LoVo (cell line): Measurements from ENCODE around the gene PYDC1.
"Not testable (repeated sequence)": the region's sequence is repeated elsewhere in the genome, so short reads cannot be mapped to it uniquely, and the experiment has no call there.

Experiments used
- DNase-seq: peaks from one replicate; pipeline ENCODE4 v3.0.0-alpha.2; 2016; ENCODE audit warnings: low spot score

Gene PYDC1

GRCh38 chr16:31221357-31222160, 4.6 kb upstream of the PYDC1 start:
- no peak for DNase-seq

DNA sequence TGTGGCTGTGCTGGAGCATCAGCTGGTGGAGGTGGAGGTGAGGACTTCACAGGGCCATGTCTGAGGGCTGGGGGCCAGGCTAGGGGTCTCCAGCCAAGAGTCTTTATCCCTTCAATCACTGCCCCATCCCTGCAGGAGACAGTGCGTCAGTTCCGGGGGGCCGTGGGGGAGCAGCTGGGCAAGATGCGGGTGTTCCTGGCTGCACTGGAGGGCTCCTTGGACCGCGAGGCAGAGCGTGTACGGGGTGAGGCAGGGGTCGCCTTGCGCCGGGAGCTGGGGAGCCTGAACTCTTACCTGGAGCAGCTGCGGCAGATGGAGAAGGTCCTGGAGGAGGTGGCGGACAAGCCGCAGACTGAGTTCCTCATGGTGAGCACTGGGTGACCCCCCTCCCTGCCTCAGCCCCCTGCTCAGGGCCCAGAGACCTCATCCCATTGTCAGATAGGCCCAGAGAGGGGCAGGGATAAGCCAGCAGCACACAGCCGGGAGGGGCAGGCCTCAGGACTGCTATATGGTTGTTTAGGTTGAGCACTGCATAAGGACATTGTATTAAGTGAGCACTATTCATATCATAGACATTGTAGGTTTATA, 2.3 kb upstream of the PYDC1 start:
- no peak for DNase-seq

GRCh38 chr16:31217136-31217530, 198 bp upstream of the PYDC1 start:
- no peak for DNase-seq

DNA sequence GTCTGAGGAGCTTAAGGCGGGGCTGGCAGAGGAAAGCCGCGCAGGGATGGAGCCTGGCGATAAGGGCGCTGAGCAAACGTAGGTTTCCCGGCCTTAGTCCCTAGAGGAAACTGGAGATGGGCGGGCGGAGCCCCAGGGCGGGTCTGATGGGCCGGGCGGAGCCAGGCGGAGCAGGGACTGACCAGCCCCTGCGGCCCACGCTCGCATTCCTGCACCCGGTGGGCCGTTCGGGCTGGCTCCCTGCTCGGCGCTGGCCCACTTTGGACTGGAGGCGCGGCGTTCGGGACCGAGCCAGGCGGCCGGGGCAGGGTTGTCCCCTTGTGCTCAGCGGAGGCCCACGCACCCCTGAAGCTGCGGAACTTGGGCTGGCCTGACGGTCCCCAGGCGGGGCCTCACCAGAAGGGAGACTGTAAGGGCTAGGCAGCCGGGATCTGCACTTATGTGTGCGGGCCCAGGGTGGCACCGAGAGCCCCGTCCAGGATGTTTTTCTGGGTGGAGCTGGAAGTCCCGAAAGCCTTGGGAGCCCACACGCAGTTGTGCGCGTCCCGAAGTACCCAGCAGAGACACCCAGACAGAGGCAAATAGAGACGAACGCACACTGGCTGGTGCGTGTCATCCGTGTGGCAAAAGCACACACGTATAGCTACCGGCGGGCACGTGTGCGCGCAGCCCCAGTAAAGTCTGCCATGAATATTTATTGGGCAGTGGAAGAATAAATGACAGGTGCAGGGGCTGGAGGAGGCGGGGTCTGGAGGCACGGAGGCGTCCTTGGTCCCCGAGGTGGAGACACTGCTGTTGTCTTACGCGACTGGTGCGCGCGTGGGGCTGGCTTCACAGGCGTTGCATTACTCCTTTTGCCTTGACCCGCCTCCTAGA, 1.4 kb downstream of the PYDC1 start:
- peak; percentile 45 for DNase-seq

DNA sequence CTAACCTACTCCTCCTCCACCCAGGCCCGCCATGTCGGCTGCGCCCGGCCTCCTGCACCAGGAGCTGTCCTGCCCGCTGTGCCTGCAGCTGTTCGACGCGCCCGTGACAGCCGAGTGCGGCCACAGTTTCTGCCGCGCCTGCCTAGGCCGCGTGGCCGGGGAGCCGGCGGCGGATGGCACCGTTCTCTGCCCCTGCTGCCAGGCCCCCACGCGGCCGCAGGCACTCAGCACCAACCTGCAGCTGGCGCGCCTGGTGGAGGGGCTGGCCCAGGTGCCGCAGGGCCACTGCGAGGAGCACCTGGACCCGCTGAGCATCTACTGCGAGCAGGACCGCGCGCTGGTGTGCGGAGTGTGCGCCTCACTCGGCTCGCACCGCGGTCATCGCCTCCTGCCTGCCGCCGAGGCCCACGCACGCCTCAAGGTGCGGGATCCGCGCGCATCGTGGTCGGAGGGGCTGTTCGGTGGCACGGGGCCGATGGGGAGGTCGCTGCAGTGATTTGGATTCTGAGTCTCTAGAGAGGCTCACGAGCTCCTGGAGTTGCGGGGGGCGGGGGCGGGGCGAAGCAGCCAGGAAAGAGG, 2.1 kb downstream of the PYDC1 start:
- DNase-seq, result no peak

DNA sequence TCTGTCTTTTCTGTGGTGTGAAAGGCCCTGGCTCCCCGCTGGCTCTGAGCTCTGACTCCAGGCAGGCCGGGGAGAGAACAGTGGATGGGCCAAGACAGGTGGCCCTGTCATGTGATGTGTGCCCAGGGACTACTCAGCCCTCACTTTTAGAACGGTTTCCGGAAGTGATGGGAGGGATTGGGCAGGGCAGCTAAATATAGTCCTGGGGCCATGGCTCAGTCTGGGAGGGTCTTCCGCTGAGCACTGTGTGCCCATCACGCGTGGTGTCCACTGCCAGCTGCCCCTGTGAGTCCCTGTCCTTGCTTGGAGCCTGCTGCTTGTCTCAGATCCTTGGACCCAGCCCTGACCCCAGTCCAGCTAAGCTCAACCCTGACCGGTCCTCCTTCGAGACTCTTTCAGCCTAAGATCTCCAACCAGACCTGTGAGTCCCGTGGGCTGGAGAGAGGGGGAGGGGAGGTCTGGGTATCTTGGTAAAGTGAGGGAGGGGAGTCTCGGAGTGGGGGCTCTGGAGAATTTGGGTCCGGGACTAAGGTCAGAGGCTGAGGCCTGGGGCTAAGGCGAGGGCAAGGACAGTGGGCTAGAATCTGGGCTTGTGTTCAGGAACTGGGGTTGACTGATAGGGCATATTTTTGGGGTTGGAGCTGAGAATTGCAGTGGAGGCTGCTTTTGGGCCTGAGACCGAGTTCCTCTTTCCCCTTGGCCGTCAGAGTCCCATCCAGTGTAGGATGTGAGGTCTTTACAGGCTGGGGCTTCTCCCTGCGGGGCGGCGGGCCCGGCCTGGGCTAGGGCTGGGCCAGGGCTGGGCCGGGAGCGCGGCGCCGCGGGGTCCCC, 2.8 kb downstream of the PYDC1 start, which contains the start of gene TRIM72:
TSS of gene TRIM72 (plus strand) at position 243 of the 831 bp plus-strand sequence. CDS start 620 bp downstream, outside the sequence.
- no peak for DNase-seq

DNA sequence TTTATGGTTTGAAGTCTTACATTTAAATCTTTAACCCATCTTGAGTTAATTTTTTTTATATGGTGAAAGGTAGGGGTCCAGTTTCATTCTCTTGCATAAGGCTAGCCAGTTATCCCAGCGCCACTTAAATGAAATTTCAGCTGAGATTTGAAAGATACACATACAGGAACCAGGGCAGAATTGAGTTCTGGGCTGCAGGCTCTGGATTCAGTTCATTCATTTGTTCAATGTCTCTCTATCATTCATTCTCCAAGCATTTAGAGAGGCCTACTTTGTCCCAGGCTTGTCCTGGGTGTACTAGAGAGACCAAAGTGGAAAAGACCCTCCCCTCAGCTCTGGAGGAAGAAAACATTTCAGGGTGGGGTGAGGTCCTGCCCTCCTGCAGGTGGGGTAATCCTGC, 3.6 kb downstream of the PYDC1 start:
- no peak for DNase-seq

DNA sequence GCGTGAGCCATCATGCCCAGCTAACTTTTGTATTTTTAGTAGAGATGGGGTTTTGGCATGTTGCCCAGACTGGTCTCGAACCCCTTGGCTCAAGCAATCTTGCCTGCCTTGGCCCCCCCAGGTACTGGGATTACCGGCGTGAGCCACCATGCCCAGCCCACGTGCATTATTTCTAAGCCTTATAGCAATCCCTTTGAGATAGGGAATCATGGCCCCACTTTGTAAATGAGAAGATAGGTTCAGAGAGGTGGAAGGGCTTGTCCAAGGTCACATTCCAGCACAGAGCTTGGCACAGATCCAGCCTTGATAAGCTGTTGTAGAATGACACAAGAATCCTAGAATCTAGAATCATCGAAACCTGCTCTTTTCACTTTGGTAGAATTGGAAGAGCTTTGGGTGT, 10.2 kb downstream of the PYDC1 start:
- DNase-seq, result peak; percentile 23

DNA sequence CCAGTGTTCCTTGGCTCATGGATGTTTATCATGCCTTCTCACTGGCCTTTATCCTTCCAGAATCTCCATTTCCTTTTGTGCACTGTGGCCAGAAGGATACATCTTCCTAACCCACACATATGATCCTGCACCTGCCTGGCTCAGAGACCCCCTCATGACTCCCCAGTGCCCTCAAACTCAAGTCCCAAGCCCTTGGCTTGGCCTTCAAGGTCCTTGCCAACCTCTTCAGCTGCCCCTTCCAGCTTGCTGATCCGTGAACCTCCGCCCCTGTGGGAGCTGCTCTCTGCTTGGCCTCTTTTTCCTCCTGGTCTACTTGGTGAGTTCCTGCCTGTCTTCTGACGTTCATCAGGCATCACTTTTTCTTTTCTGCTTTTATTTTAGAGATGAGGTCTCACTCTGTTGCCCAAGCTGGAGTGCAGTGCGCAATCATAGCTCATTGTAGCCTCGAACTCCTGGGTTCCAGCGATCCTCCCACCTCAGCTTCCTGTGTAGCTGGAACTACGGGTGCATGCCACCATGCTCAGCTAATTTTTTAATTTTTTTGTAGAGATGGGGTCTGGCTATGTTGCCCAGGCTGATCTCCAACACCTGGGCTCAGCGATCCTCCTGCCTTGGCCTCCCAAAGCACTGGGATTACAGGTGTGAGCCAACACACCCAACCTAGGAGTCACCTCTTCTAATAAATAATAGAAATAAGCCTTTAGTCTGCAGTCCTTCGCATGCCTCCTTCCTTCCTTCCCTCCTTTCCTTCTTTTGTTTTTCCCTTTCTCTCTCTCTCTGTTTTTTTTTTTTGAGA, 11.9 kb downstream of the PYDC1 start:
- DNase-seq, result no peak

DNA sequence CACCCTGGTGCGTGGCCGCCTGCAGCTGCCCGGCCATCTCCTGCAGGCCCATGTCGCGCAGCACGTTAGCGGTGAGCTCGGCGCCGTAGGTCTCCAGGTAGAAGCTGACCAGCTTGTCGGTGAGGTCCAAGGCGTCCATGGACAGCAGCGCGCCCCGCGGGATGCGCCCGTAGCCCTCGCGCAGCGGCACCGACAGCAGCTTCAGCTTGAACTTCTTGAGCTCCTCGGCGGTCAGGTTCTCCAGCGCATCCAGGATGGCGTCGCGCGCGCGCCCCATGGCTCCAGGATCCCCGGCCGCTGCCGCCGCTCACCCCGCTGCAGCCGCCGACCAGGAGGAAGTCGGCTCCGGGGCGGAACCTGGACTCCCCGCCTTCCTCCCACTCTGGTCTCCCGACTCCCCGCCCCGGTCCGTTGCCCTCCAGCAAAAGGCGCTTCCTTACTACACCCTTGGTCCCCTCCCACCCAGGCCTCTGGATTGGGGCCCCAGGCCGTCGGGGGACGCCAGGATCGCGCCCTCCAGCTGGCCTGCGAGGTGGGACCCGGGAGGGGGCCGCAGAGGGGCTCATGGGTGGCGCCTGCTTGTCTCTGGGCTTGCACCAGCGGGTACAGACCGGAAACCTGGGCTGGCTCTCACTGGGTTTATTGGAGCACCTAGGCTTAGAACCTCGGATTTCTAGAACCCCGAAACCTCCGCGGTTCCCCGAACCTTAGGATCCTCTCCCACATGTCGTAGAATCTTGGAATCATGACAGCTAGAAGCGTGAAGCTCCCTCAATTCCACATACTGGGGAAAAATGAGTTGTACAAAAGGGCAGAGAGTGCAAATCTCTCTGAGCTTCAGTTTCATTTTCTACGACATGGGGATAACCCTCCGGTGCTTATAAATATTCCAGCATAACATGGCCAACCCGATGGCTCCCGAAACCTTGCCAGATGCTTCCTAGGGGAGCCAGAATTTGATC, 14.2 kb downstream of the PYDC1 start, which contains the start of gene PYCARD:
TSS of gene PYCARD (minus strand) at position 347 of the 962 bp plus-strand sequence. CDS start at position 277, 70 bp downstream.
- DNase-seq, result no peak

- no peak for DNase-seq
These were observed 15.1 kb downstream of the PYDC1 start for GRCh38 chr16:31201582-31202413.

GRCh38 chr16:31200821-31201568, 15.9 kb downstream of the PYDC1 start:
- no peak for DNase-seq

DNA sequence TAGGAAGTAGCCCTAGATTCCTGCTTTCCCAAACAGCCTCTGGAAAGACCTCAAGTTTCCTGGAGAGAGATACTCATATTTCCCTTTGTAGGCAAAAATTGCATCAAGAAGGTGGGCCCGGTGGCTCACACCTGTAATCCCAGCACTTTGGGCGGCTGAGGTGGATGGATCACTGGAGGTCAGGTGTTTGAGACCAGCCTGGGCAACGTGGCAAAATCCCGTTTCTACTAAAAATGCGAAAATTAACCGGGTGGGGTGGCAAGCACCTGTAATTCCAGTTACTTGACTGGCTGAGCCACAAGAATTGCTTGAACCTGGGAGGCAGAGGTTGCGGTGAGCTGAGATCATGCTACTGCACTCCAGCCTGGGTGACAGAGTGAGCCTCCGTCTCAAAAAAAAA, 16.8 kb downstream of the PYDC1 start:
- not testable (repeated sequence) for DNase-seq

GRCh38 chr16:31199430-31200041, 17.4 kb downstream of the PYDC1 start:
- DNase-seq, result no peak

DNA sequence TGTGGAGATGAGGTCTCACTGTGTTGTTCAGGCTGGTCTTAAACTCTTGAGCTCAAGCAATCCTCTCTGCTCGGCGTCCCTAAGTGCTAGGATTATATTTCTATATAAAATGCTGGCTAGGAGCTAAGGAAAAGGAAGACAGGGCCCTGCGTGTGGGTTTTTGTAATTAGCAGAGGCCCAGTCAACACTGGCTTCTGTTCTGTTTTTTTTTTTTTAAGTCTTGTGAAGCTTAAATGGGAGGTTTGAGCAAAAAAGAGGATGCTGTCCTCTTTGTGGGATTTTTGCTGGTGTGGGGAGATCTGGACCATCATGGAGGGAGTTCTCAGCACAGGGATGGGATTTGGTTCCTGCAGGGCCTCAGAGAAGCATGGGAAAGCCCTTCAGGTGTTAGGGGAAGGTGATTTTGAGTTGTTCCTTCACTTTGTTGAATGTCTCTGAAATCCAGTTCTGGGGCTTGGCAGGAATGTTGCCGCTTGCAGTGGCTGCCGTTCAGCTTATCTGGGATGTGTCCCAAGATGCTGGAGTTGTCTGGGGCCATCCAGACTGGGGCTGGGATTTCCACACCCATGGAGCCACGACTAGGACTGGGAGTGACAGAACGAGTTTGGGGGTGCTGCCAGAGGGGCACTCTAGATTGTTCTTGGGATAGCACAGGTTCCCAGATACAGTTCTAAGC, 18.6 kb downstream of the PYDC1 start:
- no peak for DNase-seq

GRCh38 chr16:31196324-31197088, 20.4 kb downstream of the PYDC1 start:
- no peak for DNase-seq
